GM12874 (cell line): Measurements from ENCODE around the gene FAM184A.

Source experiments
- CTCF ChIP-seq: IDR thresholded peaks from 2 replicates; pipeline ENCODE4 v1.5.1; 2011; ENCODE audit warnings: low read depth, mild to moderate bottlenecking, control low read depth, low read length, moderate library complexity; ENCODE audit not compliant: insufficient read depth

The FAM184A gene

GRCh38 chr6:119075200-119075981 lies 3.1 kb downstream of the FAM184A start:
- TF ChIP-seq CTCF: no peak

- TF ChIP-seq CTCF: no peak
Measured at GRCh38 chr6:119073307-119074051, 5.0 kb downstream of the FAM184A start.

- no peak for TF ChIP-seq CTCF
Measured at GRCh38 chr6:119071576-119071975, 6.9 kb downstream of the FAM184A start.

GRCh38 chr6:119067091-119067490 lies 11.4 kb downstream of the FAM184A start:
- no peak for TF ChIP-seq CTCF

GRCh38 chr6:119066517-119066916 lies 11.9 kb downstream of the FAM184A start:
- TF ChIP-seq CTCF: no peak

- TF ChIP-seq CTCF: no peak
Measured at GRCh38 chr6:119065955-119066354, 12.5 kb downstream of the FAM184A start.

- no peak for TF ChIP-seq CTCF
Measured at GRCh38 chr6:119065382-119065781, 13.1 kb downstream of the FAM184A start.
